GM06990 (cell line): ENCODE data around the gene SNAP23.

Experiments
- DNase-seq: peaks from one replicate; pipeline ENCODE4 v3.0.0-alpha.2; 2011; ENCODE audit not compliant: insufficient read length; ENCODE audit errors: extremely low read depth
- H3K27me3 ChIP-seq: replicated peaks from 2 replicates; pipeline ENCODE4 v1.6.0; 2011; ENCODE audit warnings: low read length; ENCODE audit not compliant: control insufficient read depth, insufficient read depth
- H3K36me3 ChIP-seq: 2 replicates; pipeline ENCODE4 v1.5.1; 2011; ENCODE audit warnings: low read length; ENCODE audit not compliant: control insufficient read depth, insufficient read depth
- H3K4me3 ChIP-seq: replicated peaks from 2 replicates; pipeline ENCODE4 v1.5.1; 2011; ENCODE audit warnings: low read depth, mild to moderate bottlenecking, control low read depth, low read length
- TF ChIP-seq, protein P1 (sequence below): IDR thresholded peaks from 2 replicates; pipeline ENCODE4 v1.5.1; 2011; ENCODE audit warnings: low read length, control low read depth, mild to moderate bottlenecking, inconsistent platforms; ENCODE audit not compliant: insufficient read depth, poor library complexity, severe bottlenecking

The SNAP23 gene

DNA sequence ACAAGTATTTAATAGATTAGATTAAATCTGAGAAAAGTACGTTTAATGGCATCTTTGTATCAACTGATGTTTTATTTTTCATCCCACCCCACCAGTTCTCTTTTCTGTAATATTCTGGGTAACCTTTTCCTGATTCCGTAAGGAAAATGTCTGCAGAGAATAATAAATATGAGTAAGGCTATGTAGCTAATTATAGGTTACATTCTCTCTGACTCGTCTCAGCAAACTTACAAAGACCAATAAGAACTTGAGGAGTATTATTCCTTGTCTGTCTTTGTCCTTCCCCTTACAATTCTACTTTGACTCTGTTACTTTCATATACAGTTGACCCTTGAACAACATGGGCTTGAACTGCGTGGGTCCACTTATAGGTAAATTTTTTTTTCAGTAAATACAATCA is 12.1 kb downstream of the SNAP23 start:
- Histone ChIP-seq H3K36me3 (no peaks in the 10 kb centered on the region), H3K4me3 (no peak overlapping the region), H3K27me3 (no peaks in the 10 kb centered on the region)
- TF ChIP-seq, protein P1, sequence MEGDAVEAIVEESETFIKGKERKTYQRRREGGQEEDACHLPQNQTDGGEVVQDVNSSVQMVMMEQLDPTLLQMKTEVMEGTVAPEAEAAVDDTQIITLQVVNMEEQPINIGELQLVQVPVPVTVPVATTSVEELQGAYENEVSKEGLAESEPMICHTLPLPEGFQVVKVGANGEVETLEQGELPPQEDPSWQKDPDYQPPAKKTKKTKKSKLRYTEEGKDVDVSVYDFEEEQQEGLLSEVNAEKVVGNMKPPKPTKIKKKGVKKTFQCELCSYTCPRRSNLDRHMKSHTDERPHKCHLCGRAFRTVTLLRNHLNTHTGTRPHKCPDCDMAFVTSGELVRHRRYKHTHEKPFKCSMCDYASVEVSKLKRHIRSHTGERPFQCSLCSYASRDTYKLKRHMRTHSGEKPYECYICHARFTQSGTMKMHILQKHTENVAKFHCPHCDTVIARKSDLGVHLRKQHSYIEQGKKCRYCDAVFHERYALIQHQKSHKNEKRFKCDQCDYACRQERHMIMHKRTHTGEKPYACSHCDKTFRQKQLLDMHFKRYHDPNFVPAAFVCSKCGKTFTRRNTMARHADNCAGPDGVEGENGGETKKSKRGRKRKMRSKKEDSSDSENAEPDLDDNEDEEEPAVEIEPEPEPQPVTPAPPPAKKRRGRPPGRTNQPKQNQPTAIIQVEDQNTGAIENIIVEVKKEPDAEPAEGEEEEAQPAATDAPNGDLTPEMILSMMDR = no peak
- no peak for DNase-seq

DNA sequence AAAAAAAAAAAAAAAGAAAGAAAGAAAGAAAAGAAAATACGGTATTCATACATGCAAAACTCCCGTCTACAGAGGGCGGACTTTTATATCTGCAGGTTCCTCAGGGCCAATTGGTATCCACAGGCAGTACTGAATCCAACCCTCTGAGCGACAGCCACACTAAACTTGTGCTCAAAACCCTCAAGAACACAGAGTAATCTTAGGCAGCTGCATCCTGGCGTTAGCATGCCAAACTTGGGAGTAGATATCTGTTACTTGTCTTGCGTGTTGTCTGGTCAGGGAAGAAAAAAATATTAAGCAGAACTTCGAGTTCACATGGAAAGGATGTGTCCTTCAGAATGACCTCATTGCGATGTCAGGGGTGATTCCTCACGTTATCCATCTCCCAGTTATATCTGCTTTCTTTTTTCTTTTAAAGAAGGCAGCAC is 12.8 kb downstream of the SNAP23 start:
- Histone ChIP-seq H3K36me3 (peaks cover 2% of the 10 kb centered on the region; the same call in 1 of the 2 replicates), H3K4me3 (no peak overlapping the region), H3K27me3 (no peaks in the 10 kb centered on the region)
- TF ChIP-seq, protein P1 = no peak
- DNase-seq = no peak

DNA sequence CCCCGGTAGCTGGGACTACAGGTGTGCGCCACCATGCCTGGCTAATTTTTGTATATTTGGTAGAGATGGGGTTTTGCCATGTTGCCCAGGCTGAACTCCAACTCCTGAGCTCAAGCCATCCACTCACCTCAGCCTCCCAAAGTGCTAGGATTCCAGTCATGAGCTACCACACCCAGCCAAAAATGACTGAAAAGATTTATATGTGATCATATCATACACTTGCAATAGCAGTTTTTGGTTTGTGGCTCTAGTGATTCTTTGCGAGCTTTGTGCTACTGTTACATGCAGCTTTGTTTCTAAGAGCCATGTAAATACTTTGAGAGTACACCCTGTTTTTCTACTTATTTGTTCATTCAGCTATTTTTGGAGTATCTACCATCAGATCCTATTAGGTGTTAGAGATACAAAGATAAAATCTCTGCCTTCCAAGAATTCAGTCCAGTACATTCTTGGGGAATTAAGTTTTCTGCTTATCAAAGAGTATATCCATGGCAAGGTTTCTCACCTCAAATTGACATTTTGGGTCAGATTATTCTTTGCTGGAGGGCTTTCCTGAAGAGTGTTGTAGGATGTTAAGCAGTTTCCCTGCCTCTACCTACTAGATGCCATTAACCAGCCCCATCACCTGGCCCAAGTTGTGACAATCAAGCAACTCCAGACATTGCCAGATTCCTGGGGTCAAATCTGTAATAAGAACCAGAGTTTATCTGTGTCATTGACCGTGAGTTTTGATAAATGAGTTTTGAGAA is 15.0 kb downstream of the SNAP23 start:
- Histone ChIP-seq H3K4me3 (no peak overlapping the region), H3K27me3 (no peaks in the 10 kb centered on the region), H3K36me3 (peaks cover 6% of the 10 kb centered on the region)
- DNase-seq = no peak
- TF ChIP-seq, protein P1 = no peak

DNA sequence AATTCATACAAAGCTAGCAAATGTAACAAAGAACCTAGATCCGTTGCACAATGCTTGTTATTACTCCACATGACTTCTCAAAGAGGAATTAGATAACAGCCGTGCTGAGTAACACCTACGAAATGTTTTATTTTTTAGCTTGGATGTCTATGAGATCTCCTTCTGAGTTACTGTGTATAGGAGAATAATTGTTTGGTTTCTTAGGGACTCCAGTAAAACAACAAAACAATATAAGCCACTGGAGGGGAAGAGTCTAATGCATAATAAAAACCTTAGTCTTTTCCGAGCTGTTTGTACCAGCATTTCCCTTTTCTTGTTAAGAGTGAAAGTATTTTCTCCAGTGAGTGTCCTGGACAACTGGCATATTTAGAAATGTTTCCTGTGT is 15.6 kb downstream of the SNAP23 start:
- H3K36me3 ChIP-seq = peaks cover 8% of the 10 kb centered on the region
- TF ChIP-seq, protein P1 = no peak

DNA sequence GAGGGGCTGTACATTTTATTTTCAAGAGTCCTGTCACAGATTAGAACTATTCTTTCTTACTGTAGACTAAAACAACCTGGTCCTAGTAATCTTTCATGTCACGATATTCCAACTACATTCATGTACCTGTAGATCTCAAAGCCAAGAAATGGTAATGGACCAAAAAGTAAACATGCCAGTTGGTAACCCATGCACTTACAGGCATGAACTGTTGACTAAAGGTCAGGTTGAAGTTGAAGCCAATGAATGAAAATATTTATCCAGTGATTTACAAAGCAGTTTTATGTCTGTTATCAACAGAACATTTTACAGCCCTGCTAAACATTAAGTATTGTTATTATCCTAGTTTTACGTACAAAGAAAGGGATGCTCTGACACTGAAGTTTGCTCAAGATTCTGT is 27.9 kb downstream of the SNAP23 start:
- no peak overlapping the region for H3K4me3 ChIP-seq
- TF ChIP-seq, protein P1 = no peak
- no peaks in the 10 kb centered on the region for H3K27me3 ChIP-seq
- peaks cover 2% of the 10 kb centered on the region for H3K36me3 ChIP-seq
- DNase-seq = no peak

More for the DNA sequence above, 15.6 kb downstream of the SNAP23 start:
- Histone ChIP-seq H3K4me3 (no peak overlapping the region), H3K27me3 (no peaks in the 10 kb centered on the region)
- DNase-seq = no peak

DNA sequence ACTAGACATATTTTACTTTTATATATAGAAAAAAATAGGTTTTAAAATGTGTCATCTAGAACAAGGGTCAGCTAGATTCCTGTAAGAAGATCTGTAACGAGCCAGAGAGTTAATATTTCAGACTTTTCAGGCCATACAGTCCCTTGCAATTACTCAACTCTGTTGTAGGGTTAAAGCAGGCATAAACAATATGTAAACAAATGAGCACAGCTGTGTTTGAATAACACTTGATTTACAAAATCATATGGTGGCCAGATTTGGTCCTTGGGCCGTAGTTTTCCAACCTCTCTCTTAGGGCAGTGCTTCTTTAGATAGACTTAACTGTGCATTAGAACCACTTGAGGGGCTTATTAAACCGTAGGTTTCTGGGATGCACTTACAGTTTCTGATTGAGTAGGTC is 33.5 kb downstream of the SNAP23 start:
- DNase-seq = no peak
- TF ChIP-seq, protein P1 = no peak
- Histone ChIP-seq H3K36me3 (peaks cover 3% of the 10 kb centered on the region), H3K4me3 (no peak overlapping the region), H3K27me3 (no peaks in the 10 kb centered on the region)
